CD4-positive, CD25-positive, alpha-beta regulatory T cell (primary cell): ENCODE data around the gene TRAF3. TPM values are rescaled to one million over a fixed set of nuclear protein-coding genes. Genes with fewer than 3 reads are reported as not detected.
"Not testable (repeated sequence)": the region's sequence is repeated elsewhere in the genome, so short reads cannot be mapped to it uniquely, and the experiment has no call there.

ENCODE experiments used
- ATAC-seq, 2 donors: fragments of 150-1000 bp; cut with Tn5 transposase; one replicate each; pipeline ENCODE4 v1.10.0; 2021; ENCODE audit warnings: low read depth in 2 of 2, moderate number of reproducible peaks in 2 of 2, moderate library complexity in 1 of 2
- DNase-seq, 3 donors: peaks; one replicate each; pipeline versions ENCODE4 v3.0.0 to v3.0.0-alpha.2; 2012 to 2022; ENCODE audit warnings: mixed read lengths in 1 of 3
- H3K27ac ChIP-seq: one replicate; pipeline ENCODE4 v1.7.0; 2013; ENCODE audit warnings: mild to moderate bottlenecking, low read length; ENCODE audit not compliant: insufficient read depth, poor library complexity, severe bottlenecking
- H3K27me3 ChIP-seq: one replicate; pipeline ENCODE4 v1.7.0; 2013; ENCODE audit warnings: low read length; ENCODE audit not compliant: control insufficient read depth, insufficient read depth
- H3K36me3 ChIP-seq: one replicate; pipeline ENCODE4 v1.7.0; 2013; ENCODE audit warnings: mild to moderate bottlenecking, low read length, moderate library complexity; ENCODE audit not compliant: control insufficient read depth, insufficient read depth
- H3K4me1 ChIP-seq: 2 replicates; pipeline ENCODE4 v1.7.0; 2013; ENCODE audit warnings: mild to moderate bottlenecking, low read length; ENCODE audit not compliant: insufficient read depth, control insufficient read depth, poor library complexity, severe bottlenecking
- H3K4me3 ChIP-seq: one replicate; pipeline ENCODE4 v1.7.0; 2013; ENCODE audit warnings: low read depth, mild to moderate bottlenecking, low read length, moderate library complexity
- H3K9me3 ChIP-seq, 2 experiments: 1 replicate in 1 of 2; 2 replicates in 1 of 2; pipeline ENCODE4 v1.7.0; 2013; ENCODE audit warnings: low read length in 2 of 2, mild to moderate bottlenecking in 1 of 2, moderate library complexity in 1 of 2; ENCODE audit not compliant: control insufficient read depth in 2 of 2
- H3K27ac Mint-ChIP-seq, 3 donors: one replicate each; pipeline ENCODE4 v1.8.0; 2020 to 2022; ENCODE audit warnings: mild to moderate bottlenecking in 3 of 3, mixed read lengths in 3 of 3, moderate library complexity in 2 of 3
- H3K27me3 Mint-ChIP-seq: one replicate; pipeline ENCODE4 v1.8.0; 2022; ENCODE audit warnings: mild to moderate bottlenecking, mixed read lengths
- H3K36me3 Mint-ChIP-seq: one replicate; pipeline ENCODE4 v1.8.0; 2020; ENCODE audit warnings: mixed read lengths
- H3K4me1 Mint-ChIP-seq, 4 donors: one replicate each; pipeline ENCODE4 v1.8.0; 2020 to 2022; ENCODE audit warnings: mixed read lengths in 4 of 4, mild to moderate bottlenecking in 1 of 4
- H3K4me3 Mint-ChIP-seq, 4 donors: one replicate each; pipeline ENCODE4 v1.8.0; 2020 to 2022; ENCODE audit warnings: mild to moderate bottlenecking in 4 of 4, mixed read lengths in 4 of 4, moderate library complexity in 3 of 4
- H3K9me3 Mint-ChIP-seq, 7 donors: one replicate each; pipeline ENCODE4 v1.8.0; 2020 to 2022; ENCODE audit warnings: mixed read lengths in 7 of 7, mild to moderate bottlenecking in 3 of 7, moderate library complexity in 2 of 7
- polyA plus RNA-seq, 4 donors: library from polyadenylated mRNA; unstranded; fragments of 300-500 nt; fragmentation: Illumina TruSeq; gene quantifications; one replicate each; pipeline ENCODE4 v1.2.3, GENCODE V29; 2021
- total RNA-seq: library from RNA; stranded (reverse); gene quantifications from one replicate; pipeline ENCODE4 v1.2.3, GENCODE V29; 2022

Gene TRAF3
- total and polyA plus RNA-seq, 5 donors from 2014 or later = 17.7 to 71.2 (median 22.5) TPM

DNA sequence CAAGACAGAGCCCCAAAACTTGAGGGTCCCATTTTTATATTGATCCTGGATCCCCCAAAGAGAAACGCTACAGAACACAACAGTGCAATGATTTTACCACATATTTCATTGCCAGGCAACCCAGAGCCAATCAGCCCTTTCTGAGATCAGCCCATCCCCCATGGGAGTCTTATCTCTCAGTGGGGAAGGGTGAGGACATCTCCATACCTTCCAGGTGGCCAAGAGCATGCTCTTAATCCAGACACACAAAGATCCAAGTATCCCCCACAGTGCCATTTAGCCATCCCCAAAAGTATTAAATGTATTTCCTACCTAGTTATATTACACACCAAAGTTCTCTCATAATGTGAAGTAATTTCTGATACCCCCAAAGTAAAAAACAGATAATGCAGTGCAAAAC lies 82.7 kb downstream of the TRAF3 start:
- Histone ChIP-seq H3K27me3 (no peaks in the 10 kb centered on the region), H3K36me3 (peaks cover 30% of the 10 kb centered on the region), H3K4me1 (no peaks in the 10 kb centered on the region), H3K9me3 (peaks cover 9 to 16% of the 10 kb centered on the region in 2 experiments), H3K27ac (no peak overlapping the region), H3K4me3 (no peak overlapping the region)
- Mint-ChIP-seq H3K4me3 (no peak overlapping the region), H3K27me3 (no peaks in the 10 kb centered on the region), H3K27ac (peak overlapping the region in 1 of 3 donors; percentile 48), H3K36me3 (peaks cover 52% of the 10 kb centered on the region), H3K4me1 (peaks cover 17 to 25% (median 22%) of the 10 kb centered on the region in 4 donors), H3K9me3 (peaks cover 0 to 20% (median 7%) of the 10 kb centered on the region in 7 donors)
- no peak for DNase-seq
- no peak for ATAC-seq

DNA sequence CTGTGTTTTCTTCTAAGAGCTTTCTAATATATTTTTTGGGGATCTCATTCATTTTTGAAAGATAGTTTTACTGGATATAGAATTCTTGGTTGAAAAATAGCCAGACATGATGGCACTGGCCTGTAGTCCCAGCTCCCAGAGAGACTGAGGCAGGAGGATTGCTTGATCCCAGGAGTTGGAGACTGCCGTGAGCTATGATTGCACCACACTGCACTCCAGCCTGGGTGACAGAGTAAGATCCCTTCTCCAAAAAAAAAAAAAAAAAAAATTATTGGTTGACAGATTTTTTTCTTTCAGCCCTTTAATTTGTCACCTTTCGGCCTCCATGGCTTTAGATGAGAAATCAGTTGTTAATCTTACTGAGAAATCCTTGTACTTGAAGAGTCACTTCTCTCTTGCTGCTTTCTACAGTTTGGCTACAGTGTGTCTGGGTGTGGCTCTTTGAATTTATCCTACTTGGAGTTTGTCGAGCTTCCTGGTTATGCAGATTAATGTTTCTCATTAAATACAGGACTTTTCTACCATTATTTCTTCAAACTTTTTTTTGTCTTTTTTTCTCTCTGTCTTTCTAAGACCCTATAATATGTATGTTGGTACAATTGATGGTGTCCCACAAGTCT lies 85.0 kb downstream of the TRAF3 start:
- no peak overlapping the region for H3K27ac Mint-ChIP-seq
- peaks cover 27% of the 10 kb centered on the region for H3K36me3 ChIP-seq
- H3K4me1 ChIP-seq = no peaks in the 10 kb centered on the region
- H3K27me3 Mint-ChIP-seq = no peaks in the 10 kb centered on the region
- H3K36me3 Mint-ChIP-seq = peaks cover 47% of the 10 kb centered on the region
- H3K4me1 Mint-ChIP-seq = peaks cover 8 to 27% (median 14%) of the 10 kb centered on the region in 4 donors
- no peak overlapping the region for H3K27ac ChIP-seq
- H3K4me3 ChIP-seq = no peak overlapping the region
- H3K9me3 Mint-ChIP-seq = peaks cover 0 to 20% (median 7%) of the 10 kb centered on the region in 7 donors
- ATAC-seq = no peak
- no peaks in the 10 kb centered on the region for H3K27me3 ChIP-seq
- no peak for DNase-seq
- no peak overlapping the region for H3K4me3 Mint-ChIP-seq
- H3K9me3 ChIP-seq = peaks cover 9 to 16% of the 10 kb centered on the region in 2 experiments

DNA sequence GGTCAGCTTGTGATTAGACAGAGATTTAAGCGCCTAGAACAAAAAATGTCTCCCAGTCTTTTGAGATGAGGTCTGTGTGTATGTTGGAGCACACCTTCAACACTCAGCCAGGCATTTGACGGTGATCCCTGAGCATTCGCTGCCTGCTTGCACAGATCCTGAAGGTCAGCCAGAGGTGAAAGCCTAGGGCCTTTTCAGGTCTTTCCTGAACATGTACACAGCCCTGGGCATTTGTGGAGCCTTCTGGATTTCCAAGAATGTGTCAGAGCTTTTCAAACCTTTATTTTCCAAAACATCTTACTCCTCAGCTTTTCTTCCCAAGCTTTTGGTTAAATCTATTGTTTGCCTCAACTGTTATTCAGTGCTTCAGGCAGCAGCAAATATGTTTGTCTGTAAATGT lies 86.1 kb downstream of the TRAF3 start:
- peaks cover 44% of the 10 kb centered on the region for H3K36me3 Mint-ChIP-seq

DNA sequence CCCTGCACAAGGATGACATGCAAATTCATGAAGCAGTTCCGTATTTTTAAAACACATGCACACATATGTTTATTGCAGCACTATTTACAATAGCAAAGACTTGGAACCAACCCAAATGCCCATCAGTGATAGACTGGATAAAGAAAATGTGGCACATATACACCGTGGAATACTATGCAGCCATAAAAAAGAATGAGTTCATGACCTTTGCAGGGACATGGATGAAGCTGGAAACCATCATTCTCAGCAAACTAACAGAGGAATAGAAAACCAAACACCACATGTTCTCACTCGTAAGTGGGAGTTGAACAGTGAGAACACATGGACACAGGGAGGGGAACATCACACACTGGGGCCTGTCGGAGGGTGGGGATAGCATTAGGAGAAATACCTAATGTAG lies 88.7 kb downstream of the TRAF3 start:
- Mint-ChIP-seq H3K4me1 (peaks cover 10 to 20% (median 12%) of the 10 kb centered on the region in 4 donors), H3K9me3 (peaks cover 0 to 12% (median 4%) of the 10 kb centered on the region in 7 donors), H3K27ac (peak overlapping the region in 1 of 3 donors; percentile 15), H3K36me3 (peaks cover 36% of the 10 kb centered on the region)
- not testable (repeated sequence) for DNase-seq, H3K27ac ChIP-seq, H3K4me1 ChIP-seq, H3K4me3 Mint-ChIP-seq, H3K4me3 ChIP-seq, H3K27me3 Mint-ChIP-seq, H3K27me3 ChIP-seq, ATAC-seq
- H3K36me3 ChIP-seq = peaks cover 34% of the 10 kb centered on the region
- H3K9me3 ChIP-seq = peaks cover 9 to 16% of the 10 kb centered on the region in 2 experiments

More for the DNA sequence above, 86.1 kb downstream of the TRAF3 start:
- peaks cover 11 to 27% (median 19%) of the 10 kb centered on the region in 4 donors for H3K4me1 Mint-ChIP-seq
- Histone ChIP-seq H3K27me3 (no peaks in the 10 kb centered on the region), H3K4me1 (no peaks in the 10 kb centered on the region), H3K36me3 (peaks cover 27% of the 10 kb centered on the region), H3K9me3 (peaks cover 9 to 16% of the 10 kb centered on the region in 2 experiments), H3K4me3 (no peak overlapping the region), H3K27ac (no peak overlapping the region)
- DNase-seq (no peak), ATAC-seq (no peak)
- no peak overlapping the region for H3K4me3 Mint-ChIP-seq
- peaks cover 0 to 20% (median 7%) of the 10 kb centered on the region in 7 donors for H3K9me3 Mint-ChIP-seq
- H3K27ac Mint-ChIP-seq = no peak overlapping the region
- no peaks in the 10 kb centered on the region for H3K27me3 Mint-ChIP-seq

DNA sequence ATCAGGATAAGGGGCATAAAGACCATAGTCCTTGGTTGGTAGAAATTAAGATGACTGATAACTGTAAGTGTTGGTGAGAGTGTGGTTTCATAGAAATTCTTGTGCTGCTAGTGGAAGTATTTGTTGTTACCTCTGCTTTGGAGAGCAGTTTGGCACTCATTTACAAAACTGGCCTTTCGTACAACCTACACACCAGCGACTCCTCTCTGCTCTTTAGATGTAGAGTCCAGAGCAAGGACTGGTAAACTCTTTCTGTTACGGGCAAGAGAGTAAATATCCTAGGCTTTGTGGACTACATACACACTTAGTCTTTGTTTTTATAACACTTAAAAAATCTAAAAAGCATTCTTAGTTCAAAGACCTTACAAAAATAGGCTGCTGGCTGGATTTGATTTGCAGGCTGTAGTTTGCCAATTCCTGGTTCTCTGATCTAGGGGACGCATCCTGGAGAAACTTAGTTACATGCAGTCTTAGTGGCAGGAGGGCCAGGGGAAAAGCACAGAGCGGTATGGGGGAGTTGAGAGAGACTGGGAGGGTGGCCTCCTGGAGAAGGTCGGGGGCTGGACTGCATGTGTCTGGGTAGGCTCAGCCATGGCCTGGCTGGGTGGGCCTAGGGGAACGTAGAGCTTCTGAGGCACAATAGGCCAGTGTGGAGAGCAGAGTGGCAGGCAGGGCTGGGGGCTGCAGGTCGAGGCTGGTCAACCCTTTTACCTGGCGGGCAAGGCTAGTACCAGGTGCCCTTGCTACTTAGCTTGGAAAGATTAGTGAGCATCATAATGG lies 89.9 kb downstream of the TRAF3 start:
- peak overlapping the region in 1 of 4 donors; percentile 65 for H3K4me3 Mint-ChIP-seq
- H3K27ac ChIP-seq = no peak overlapping the region
- peaks cover 0 to 4% (median 4%) of the 10 kb centered on the region in 7 donors for H3K9me3 Mint-ChIP-seq
- H3K4me1 ChIP-seq = peaks cover 7% of the 10 kb centered on the region
- H3K27me3 Mint-ChIP-seq = no peaks in the 10 kb centered on the region
- no peak for ATAC-seq
- peaks cover 44% of the 10 kb centered on the region for H3K36me3 ChIP-seq
- no peak overlapping the region for H3K4me3 ChIP-seq
- H3K9me3 ChIP-seq = peaks cover 4 to 5% of the 10 kb centered on the region in 2 experiments
- H3K4me1 Mint-ChIP-seq = peaks cover 13 to 27% (median 20%) of the 10 kb centered on the region in 4 donors
- peak overlapping the region in 1 of 3 donors; percentile 76 for H3K27ac Mint-ChIP-seq
- no peak for DNase-seq
- H3K36me3 Mint-ChIP-seq = peaks cover 33% of the 10 kb centered on the region
- H3K27me3 ChIP-seq = no peaks in the 10 kb centered on the region

DNA sequence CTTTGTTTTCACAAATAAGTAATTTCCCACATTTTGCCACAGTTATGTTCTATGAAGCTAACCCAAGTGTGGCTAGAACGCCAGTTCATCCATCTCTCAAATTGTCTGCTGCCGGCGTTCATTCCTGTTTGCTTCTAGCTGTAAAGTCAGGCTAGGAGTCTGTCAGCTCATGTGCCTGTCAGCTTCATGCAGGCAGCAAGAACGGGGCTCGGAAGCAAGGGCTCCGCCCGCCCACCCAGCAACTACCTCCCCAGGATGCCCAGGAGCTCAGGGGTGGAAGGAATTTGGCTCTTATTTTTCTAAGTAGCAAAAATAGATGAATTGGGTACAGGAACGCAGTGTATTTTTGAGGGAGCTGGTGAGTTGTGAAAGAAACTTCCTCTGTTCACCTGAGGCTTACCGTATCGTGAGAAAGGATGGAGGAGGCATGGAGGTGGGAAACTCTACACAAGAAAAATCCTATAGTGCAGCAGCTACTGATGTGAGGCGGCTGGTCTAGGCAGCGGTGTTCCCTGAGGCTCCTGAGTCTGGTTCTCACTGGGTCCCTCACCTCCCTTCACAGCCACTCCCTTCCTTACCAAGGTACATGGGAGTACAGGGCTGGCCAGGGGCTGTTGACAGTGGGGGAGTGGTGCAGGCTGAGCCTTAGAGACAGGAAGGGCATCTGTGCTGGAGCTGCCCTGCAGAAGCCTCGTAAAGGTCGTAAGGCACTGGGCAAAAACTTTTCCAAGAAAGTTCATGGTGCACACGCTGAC lies 90.8 kb downstream of the TRAF3 start:
- no peak for DNase-seq
- Mint-ChIP-seq H3K4me3 (no peak overlapping the region), H3K27ac (peak overlapping the region in 1 of 3 donors; percentile 29), H3K36me3 (peaks cover 29% of the 10 kb centered on the region), H3K4me1 (peaks cover 11 to 27% (median 22%) of the 10 kb centered on the region in 4 donors), H3K27me3 (no peaks in the 10 kb centered on the region), H3K9me3 (peaks cover 0 to 2% (median 0%) of the 10 kb centered on the region in 7 donors)
- no peak for ATAC-seq
- H3K27ac ChIP-seq = no peak overlapping the region
- peaks cover 42% of the 10 kb centered on the region for H3K36me3 ChIP-seq
- no peak overlapping the region for H3K4me3 ChIP-seq
- no peaks in the 10 kb centered on the region for H3K9me3 ChIP-seq
- H3K27me3 ChIP-seq = no peaks in the 10 kb centered on the region
- peaks cover 7% of the 10 kb centered on the region for H3K4me1 ChIP-seq

DNA sequence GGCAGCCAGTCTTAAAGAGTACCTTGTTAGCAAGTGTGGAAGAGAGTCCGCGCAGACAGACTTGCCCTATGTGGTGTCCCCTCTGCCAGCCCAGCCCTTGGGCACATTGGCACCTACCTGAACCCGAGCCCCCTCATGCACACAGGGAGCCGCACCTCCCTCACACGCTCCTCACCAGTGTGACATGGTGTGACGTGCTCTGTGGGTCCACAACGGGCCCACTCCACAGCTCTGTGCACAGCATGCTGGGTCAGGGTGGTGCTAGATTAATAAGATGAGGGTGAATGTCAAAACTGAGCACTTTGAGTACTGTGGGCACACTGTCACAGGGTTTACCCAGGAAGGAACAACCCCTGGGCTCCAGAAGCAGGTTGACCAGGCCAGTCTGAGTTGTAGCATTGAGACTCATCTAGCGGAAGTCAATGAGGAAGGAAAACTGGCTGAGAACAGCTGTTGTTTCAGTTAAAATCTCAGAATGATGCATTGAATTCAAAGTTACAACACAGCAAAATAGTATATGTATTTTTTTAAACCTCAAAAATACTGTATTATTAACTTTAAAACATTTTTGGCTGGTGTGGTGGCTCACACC lies 91.8 kb downstream of the TRAF3 start:
- Histone ChIP-seq H3K4me1 (peaks cover 7% of the 10 kb centered on the region), H3K9me3 (no peaks in the 10 kb centered on the region), H3K36me3 (peaks cover 38% of the 10 kb centered on the region), H3K4me3 (no peak overlapping the region), H3K27ac (no peak overlapping the region), H3K27me3 (no peaks in the 10 kb centered on the region)
- Mint-ChIP-seq H3K4me3 (no peak overlapping the region), H3K27me3 (no peaks in the 10 kb centered on the region), H3K27ac (peak overlapping the region in 2 of 3 donors; percentile 48 to 62), H3K36me3 (peaks cover 26% of the 10 kb centered on the region), H3K4me1 (peaks cover 11 to 27% (median 20%) of the 10 kb centered on the region in 4 donors), H3K9me3 (peaks cover 0 to 2% (median 0%) of the 10 kb centered on the region in 7 donors)
- DNase-seq (no peak), ATAC-seq (no peak)
